ENCODE results near the gene ALG2.

GRCh38 chr9:99201603-99202002, 20.1 kb downstream of the ALG2 start:
- TF ChIP-seq POLR2AphosphoS5 (IDR thresholded peaks at IDR 0.05; ENCODE audit: borderline replicate concordance, low read depth, low read length) (no peak), EZH2 (IDR thresholded peaks at IDR 0.05) (no peak), FOXP2 (optimal IDR thresholded peaks at IDR 0.05; ENCODE audit: control extremely low read depth, extremely low read length, insufficient read depth) (no peak)
